Measurements from ENCODE around the gene PCBD1.

GRCh38 chr10:70843333-70843732, 45.0 kb downstream of the PCBD1 start:
- TF ChIP-seq CTCF (IDR thresholded peaks at IDR 0.05; ENCODE audit: low read depth, low read length), result no peak
- TF ChIP-seq EZH2phosphoT487 (IDR thresholded peaks at IDR 0.05; ENCODE audit: low read depth), result no peak
